GDM1 (cell line): ENCODE data around the gene C4orf50.
"Not testable (repeated sequence)": the region's sequence is repeated elsewhere in the genome, so short reads cannot be mapped to it uniquely, and the experiment has no call there.

Experiments used
- DNase-seq: peaks from one replicate; lab custom pipeline; 2025; lab: John Stamatoyannopoulos, UW

The C4orf50 gene

DNA sequence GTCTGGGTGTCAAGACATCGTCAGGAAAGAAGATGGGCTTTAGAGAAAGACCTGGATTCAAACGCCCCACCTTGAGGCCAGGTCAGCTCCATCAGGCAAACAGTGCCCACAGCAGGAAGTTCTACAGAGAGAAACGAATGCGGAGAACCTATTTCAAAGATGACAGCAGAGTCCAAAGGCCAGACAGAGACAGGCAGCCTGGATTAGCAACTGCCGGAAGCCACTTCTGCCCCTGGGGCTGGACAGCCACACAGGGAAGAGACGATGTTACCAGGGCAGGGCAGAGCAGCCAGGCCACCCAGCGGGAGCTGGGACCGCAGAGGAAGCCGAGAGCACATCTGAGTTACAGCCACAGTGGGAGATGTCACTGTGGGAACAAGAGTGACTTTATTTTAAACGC is 1.2 kb downstream of the C4orf50 start:
- DNase-seq, result no peak

DNA sequence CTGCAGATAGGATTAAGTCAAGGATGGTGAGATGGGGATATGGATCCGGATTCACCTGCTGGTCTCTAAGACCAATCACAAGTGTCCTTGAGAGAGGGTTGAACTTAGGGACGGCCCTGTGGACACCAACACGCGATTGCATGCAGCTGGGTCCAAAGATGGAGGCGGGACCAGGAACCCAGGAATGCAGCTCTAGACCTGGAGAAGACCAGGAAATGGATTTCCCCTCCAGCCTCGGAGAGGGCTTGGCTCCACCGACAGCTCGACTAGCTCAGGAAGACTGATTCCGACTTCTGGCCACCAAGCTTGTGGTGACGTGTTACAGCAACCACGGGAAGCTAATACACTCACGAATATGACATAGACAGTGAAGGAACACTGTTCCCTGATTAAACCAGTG is 4.7 kb downstream of the C4orf50 start:
- DNase-seq, result no peak

DNA sequence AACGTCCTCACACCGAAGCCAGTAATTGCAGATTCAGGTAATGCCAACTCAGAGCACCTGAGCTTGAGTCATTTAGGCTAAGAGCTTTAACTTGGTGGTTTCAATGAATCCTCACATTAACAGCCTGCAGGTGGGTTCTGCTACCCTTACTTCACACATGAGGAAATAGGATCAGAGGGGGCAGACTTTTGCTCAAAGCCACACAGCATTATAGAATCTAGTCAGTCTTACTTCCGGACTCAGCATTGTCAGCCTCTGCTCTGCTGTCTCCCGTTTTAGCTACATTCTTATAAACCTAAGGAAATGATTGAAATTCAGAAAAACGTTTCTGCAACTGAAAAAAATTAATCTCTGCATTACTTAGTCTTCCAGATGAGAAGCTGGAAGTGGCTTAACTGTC is 6.0 kb downstream of the C4orf50 start:
- DNase-seq, result no peak

DNA sequence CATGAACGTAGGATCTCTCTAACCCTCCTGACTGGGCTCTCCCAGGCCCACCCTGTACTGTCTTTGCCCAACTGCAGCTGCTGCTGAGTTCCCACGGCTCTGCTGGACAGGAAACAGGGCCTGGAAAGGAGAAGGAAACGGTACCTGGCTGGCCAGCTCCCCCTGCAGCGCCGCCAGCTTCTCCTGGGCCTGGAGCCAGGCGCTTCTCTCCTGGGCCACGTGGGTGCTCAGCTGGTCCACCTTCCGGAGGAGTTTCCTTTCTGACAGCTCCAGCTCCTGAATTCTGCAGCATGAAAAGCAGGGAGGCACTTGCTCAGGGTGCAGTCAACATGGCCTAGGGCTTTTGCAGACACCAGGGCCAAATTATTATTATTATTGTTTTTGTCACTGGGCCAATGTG is 6.5 kb downstream of the C4orf50 start:
- DNase-seq, result no peak

DNA sequence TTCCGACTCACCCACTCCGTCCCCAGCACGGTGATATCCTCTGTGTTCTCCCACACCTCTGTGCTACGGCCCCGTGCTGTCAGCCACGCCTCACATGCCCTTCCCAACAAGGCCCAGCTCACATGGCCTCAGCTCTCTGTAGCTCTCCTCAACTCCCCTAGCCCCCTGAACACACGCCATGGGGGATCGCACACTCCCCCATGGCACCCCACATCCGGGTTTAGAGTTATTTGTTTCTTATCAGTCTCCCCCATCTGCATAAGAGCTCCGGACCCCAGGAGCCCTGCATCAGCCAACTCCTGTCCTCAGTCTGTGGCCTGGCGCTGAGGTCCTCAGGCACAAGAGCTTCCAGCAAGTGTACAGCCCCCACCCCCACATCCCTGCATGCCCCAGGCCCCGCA is 7.0 kb downstream of the C4orf50 start:
- DNase-seq, result no peak

DNA sequence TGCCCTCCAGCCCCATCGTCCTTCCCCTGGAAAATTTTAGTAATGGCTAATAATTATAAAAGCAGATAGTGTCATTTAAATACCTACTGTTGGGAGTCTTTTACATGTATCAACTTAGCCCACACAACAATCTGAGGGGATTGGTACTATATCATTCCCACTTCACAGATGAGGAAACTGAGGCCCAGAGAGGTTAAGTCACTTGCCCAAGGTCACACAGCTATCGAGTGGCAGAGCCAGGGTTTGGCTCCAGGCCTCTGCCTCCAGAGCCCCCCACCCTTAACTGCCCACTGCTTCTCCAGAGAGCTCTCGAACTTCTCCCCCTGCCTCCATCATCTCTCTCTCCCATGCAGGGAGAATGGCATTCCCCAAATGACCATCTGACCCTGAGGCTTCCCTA is 7.4 kb downstream of the C4orf50 start:
- no peak for DNase-seq

DNA sequence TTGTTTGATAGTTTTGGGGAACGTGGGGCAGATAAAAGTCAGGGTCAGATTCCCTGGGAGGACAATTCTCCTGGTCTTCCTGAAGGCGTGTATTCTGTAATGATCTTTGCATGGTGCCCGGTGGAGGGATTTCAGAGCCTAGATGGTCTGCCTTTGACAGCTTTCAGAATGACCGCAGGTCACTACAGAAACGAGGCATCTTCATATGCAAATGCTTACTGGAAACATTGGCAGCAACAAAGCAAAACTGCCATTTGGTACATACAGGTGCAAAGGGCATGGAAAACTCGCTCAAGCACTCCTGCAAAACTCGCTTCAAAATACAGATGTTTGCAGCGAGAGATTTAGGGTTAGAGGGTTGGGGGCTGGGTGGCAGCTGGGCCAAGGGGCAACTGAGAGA is 8.8 kb downstream of the C4orf50 start:
- DNase-seq, result no peak

DNA sequence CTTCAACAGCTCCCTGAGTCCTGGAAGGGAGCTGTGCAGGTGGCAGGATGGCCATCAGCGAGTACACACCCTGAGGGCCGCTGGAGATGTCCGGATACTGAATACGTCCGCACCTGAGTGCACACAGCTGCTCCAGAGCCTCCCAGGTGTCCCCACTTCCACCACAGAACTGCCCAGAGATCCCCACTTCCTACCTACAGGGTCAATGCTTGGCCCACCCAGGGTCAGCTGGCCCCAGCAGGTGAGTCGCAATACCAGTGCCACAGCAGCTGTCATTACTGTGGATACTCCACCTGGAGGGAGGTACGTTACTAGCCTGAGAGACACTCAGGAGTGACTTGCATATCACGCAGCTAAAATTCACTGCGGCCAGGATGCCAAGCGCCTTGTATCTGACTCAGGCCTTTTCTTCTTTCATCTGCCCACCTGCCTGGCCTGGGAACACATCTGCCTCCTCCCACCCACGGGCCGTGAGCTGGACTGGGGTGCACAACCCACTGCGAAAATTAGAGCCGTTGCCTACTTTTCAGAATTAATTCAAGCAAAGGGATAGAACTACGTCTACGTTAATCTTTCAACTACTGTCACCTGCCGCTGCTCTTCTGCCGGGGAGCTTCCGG is 9.4 kb downstream of the C4orf50 start:
- DNase-seq, result no peak

DNA sequence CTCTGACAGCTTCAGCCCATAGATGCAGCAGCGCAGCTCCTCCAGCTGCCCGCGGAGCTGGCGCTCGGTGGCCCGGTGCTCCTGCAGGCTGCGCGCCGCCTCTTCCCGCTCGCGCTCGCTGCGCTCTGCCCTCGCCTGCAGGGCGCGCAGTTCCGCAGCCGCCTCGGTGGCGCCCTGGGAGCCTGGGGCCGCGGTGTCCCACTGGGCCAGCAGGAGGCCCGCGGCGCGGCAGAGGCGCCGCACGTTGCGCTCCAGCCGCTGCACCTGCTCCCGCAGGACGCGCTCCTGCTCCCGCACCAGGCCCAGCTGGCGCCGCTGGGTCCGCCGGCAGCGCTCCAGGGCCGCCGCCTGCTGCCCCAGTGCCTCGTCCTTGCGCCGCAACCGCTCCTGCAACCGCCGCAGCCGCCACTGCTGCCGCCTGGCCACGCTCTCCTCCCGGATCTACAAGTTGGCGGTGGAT is 10.1 kb downstream of the C4orf50 start:
- no peak for DNase-seq

DNA sequence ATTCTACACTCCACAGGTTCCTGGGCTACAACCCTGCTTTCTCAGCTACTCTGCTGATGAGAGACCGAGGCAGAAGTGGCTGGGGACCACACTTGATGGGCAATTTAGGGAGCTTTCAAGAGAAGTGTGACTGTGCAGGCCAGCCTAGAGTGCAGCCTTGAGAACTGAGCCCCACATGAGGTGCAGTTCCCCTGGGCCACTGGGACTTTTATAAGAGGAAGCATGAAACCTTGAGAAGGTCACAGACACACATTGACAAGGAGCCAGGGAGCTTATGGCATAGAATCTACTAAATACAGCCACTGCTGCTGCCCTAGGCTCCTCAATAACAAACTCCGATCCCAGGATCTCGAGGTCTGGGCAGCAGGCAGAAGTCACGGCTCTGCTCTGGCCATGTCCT is 13.1 kb downstream of the C4orf50 start:
- no peak for DNase-seq

DNA sequence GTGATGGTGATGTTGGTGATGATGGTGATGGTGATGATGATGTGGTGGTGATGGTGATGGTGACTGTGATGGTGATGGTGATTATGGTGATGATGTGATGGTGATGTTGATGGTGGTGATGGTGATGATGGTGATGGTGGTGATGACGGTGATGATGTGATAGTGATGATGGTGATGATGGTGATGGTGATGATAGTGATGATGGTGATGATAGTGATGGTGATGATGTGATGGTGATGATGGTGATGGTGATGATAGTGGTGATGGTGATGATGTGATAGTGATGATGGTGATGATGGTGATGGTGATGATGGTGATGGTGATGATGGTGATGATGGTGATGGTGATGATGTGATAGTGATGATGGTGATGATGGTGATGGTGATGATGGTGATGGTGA is 14.7 kb downstream of the C4orf50 start:
- not testable (repeated sequence) for DNase-seq

DNA sequence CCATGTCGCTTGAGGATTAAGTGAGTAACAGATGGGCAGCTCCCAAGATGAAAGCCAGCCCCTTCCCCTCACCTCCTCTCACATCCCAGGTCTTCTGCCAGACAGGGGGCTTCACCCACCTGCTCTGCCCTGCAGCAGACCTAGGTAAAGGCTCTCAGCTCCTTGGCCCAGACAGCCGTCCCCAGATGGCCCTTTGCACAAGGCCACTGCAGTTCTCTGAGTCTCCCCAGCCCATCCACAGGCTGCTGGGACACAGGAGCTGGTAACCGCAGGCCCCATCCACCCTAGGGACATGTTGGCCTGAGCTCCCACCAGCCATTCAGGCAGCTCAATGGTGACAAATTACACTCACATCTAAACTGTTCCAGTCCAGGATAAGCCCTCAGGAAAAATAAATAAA is 15.3 kb downstream of the C4orf50 start:
- no peak for DNase-seq

DNA sequence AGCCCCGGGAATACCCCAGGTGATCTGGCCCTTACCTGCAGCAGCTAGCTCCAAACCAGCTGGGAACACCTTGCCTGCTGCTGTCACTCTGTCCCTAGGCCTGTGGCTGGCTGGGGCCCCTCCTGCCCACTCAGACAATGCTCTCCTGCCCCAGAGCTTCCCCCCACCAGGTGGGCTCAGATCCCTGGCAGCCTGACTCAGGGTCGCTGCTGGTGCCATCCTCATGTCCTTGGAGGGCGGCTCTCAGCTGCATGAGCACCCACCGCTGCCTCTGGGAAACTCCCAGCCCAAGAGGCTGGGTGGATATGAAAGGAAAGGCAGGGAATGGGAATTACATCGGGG is 15.8 kb downstream of the C4orf50 start:
- DNase-seq, result no peak

DNA sequence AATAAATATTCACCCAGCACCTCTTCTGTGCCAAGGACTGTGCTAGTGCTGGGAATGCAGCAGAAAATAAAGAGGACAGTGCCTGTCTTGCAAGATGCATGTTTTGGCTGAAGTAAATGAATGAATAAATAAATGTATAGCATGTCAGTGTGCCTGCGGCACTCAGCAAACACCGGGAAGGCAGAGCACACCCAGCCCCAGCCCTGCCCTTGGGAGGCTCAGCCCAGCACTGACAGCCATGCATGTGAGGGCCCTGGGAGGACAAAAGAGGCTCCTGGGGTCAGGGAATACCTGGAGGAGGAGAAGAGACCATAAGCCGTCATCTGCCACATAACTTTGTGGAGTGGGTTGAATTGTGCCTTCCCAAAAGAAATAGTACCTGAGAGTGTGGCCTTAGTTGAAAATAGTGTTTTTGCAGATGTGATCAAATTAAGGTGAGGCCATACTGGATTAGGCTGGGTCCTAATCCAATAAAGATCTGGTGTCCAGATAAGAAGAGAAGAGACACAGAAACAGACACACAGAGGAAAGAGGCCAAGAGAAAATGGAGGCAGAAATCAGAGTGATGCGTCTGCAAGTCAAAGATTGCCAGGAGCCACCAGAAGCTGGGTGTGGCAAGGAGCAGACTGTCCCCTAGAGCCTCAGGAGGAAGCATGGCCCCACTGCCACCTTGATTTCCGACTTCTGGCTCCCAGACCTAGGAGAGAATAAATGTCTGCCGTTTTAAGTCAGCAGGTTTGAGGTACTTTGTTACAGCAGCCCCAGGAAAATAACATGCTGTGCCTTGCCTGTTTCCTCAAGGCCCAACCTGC is 16.3 kb downstream of the C4orf50 start:
- no peak for DNase-seq

DNA sequence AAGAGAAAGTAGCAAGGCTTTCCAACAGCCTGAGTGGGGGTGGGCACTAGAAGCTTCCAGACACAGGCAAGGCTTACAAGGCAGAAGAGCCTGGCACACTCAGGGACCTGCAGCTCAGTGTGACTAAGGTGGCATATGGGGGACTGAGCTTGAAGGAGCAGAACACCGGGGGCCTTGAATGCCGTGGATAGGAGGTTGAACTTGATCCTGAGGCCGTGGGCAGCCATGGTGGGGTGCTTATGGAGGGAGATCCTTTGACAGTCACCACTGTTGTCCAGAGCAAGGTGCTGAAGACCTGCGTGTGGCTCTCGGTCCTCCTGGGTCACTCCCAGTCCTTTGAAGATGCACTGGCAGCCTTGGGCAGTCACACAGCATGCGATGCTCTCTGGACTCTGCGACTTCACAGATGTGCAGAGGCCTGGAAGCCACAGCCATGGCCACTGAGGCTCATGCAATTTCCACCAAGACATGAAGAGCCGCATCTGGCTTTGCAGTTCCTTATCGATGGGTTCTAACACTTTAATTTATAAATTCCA is 18.3 kb downstream of the C4orf50 start:
- no peak for DNase-seq

DNA sequence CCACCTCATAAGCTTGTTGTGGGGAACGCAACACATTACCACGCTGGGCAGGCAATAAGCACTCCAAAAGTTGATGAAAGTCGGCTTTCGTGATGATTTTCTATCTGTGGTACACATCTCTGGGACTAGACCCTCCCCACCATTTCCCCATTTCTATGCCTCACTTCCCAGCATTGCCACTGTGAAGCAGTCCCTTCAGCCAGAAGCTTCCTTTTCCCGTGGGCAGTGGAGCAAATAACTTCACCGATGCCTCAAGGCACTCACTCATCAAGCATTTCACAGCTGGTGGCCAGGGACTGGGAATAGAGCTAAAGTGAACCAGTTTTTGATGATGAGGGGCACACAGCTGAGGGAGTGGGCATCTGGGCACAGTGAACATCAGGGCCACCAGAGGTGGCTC is 18.9 kb downstream of the C4orf50 start:
- DNase-seq, result no peak

DNA sequence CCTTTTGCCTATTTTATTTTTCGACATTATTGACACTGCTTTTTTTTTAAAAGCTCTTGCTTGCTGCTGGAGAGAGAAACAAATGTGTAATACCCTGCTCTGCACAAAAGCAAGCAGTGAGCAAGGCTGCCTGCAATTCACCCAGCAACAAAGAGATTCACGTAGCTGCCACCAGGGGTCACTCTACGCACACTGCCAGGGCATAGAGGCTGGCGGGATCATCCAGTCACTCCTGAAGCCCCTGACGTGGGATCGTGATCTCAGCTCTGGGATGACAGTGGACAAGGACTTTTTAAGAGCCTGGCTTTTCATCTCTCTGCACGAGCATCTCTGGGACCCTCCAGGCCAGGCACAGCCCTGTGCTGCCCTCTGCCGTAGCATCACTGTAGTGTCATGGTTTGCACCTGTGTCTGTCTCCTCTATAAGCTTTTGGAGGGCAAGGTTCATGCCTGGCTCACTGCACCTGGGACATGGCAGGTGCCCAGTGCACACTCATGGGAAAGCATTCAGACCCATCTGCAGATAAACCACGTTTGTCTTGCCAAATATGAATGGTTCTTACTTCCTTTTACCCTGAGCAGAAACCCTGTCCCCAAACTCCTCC is 19.8 kb downstream of the C4orf50 start:
- DNase-seq, result no peak

DNA sequence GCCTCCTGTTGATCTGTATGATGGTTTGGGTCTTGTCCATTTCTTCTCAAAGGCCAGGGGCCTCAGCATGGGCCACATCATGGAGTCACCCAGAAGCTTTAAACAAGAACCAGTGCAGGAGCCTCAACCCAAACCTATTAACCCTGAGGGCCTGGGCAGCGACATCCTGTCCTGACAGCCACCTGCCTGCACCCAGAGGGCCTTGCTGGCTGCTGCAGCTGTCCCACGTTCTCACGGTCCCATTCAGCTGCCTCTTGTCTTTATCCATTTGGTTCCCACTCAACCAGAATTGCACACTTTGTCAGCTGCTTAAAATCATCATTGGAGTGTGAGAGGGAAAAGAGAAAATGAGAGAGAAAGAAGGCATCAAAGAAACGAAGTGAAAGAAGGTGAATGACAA is 21.6 kb downstream of the C4orf50 start:
- DNase-seq, result no peak

DNA sequence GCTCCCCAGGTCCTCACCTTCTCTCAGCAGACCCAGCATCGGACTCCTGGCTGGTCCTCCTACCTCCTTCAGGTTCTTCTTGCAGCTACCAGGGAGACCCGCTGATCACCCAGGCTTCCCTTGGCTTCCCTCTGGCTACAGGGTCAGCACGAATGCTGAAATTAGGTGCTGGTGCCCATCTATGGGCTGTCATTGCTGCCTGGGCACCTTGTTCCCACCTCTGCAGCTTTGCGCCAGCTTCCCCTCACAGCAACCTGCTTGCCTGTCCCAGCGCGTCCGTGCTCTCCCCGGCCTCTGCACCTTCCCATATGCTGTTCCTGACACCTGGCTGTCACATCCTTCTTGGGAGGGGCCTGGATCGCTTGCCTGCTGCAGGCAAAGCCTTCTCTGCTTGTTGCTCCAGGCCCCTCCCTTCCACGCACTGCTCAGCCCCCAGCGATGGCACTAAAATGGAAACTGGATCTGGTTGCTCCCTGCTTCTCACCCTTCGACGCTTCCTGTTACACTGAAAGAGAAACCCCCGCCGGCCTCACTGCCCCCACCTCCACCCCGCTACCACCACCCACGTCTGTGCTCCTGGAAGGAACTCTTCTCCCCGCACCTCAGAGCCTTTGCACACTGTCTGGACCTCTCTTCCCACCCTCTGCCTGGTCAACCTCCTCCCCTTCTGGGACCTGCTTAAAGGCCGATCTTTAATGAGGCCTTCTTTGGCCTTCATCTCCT is 22.2 kb downstream of the C4orf50 start:
- DNase-seq, result no peak

DNA sequence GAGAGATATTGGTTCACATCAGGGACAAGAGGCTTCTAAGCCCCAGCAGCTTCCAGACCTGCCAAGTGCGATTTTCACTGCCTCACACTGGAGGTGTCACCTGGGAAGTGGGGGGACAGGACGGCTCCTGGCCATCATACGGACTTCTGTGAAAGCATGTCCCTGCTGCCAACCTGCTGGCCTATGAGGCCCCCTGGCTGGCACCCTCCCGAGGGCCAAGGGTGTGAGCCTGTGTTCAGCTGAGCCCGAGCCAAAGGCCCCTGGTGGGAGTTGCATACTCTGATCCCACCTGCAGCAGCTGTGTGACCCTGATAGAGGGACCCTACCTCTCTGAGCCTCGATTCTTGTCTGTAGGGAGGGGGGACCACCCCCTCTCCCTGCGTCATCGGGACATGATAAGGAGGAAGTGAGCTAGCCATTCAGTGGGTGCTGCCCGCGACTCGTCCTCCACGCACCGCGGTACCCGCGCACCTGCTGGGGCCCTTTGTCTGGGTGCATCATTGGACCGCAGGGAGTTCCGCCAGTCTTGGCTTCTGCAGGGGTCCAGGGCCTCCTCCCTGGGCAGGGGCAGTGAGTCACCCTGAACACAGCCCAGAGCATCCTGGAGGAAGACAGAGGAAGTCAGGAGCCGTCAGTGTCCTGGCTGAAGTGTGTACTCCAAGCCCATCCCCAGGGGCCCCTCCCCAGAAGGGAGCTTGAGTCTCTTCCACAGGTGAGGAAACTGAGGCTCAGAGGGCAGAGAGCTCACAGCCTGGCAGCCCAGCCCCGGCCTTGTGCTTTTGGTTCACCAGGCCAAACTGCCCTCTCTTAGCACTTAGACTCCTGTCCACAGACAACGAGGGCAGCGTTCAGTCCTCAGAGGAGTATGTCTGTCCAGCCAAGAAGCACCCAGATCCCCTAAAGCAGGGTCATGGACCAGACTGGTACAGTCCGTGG is 24.1 kb downstream of the C4orf50 start:
- DNase-seq, result no peak

DNA sequence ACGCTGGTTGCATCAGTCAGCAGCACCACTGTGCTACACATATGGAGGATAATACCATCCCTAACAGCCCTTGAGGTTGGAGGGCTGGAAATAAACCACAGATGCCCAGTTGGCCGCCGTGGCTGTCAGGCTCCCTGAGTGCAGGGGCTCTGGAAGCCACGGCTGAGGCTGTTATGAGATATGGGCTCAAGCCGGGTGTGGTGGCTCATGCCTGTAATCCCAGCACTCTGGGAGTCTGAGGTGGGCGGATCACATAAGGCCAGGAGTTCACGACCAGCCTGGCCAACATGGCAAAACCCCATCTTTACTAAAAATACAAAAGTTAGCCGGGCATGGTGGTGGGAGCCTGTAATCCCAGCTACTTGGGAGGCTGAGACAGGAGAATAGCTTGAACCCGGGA is 24.9 kb downstream of the C4orf50 start:
- DNase-seq, result not testable (repeated sequence)
